Measurements from ENCODE around the gene HDAC4.

DNA sequence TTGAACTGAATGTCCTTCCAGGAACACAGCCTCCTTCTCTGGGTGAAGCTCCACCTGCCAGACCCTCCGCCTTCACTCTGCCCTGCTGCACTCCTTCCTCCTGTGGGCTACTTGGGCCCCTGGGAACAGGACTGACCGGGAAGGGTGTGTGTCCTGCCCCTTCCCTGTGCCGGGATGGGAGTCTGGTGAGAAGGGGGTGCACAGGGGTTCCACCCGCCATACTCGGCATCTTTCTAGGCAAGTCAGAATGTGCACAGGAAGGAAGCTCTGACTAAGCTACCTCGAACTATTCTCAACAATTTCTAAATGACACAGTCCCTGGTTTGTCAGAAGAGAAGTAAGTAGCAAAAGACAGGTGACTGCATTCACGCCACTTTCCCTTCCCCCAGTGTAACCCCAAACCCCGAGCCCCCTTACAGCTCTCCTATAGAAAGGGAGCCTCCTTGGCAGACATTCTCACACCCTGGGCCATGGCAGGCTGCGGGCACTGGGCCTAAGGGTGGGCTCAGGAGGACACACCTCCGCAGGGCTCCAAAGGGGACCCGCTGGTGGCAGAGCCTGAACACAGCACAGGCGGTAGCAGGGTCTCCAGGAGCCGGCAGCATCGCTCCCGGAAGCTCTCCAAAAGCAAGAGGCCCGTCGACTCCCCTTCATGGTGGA is 184.1 kb downstream of the HDAC4 start:
- TF ChIP-seq, protein P1, sequence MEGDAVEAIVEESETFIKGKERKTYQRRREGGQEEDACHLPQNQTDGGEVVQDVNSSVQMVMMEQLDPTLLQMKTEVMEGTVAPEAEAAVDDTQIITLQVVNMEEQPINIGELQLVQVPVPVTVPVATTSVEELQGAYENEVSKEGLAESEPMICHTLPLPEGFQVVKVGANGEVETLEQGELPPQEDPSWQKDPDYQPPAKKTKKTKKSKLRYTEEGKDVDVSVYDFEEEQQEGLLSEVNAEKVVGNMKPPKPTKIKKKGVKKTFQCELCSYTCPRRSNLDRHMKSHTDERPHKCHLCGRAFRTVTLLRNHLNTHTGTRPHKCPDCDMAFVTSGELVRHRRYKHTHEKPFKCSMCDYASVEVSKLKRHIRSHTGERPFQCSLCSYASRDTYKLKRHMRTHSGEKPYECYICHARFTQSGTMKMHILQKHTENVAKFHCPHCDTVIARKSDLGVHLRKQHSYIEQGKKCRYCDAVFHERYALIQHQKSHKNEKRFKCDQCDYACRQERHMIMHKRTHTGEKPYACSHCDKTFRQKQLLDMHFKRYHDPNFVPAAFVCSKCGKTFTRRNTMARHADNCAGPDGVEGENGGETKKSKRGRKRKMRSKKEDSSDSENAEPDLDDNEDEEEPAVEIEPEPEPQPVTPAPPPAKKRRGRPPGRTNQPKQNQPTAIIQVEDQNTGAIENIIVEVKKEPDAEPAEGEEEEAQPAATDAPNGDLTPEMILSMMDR (IDR thresholded peaks at IDR 0.05), result no peak
- TF ChIP-seq POLR2A (IDR thresholded peaks at IDR 0.05), result no peak

Measured in testis (tissue), 2 donors.